ENCODE data around the gene ANKRD34A. TPM values are rescaled to one million over a fixed set of nuclear protein-coding genes. Genes with fewer than 3 reads are reported as not detected.

The ANKRD34A gene
- total and polyA plus RNA-seq, 2 of the 13 experiments (the other 11 are each of a cell fraction or from before 2014, with no cell fraction given): 0.05 to 0.07 TPM

DNA sequence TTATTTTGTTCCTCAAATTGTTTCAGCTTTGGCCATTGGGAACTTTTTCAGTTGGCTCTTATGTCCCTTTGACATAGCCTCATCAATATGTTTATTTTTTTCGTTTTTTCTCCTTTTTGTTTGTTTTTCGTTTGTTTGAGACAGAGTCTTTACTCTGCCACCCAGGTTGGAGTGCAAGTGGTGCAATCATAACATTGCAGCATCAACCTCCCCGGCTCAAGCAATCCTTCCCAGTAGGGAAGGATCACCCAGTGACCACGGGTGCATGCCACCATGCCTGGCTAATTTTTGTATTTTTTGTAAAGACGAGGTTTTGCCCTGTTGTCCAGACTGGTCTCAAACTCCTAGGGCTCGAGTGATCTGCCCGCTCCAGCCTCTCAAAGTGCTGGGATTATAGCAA is 8.2 kb upstream of the ANKRD34A start (continued):
- TF ChIP-seq, protein P1, sequence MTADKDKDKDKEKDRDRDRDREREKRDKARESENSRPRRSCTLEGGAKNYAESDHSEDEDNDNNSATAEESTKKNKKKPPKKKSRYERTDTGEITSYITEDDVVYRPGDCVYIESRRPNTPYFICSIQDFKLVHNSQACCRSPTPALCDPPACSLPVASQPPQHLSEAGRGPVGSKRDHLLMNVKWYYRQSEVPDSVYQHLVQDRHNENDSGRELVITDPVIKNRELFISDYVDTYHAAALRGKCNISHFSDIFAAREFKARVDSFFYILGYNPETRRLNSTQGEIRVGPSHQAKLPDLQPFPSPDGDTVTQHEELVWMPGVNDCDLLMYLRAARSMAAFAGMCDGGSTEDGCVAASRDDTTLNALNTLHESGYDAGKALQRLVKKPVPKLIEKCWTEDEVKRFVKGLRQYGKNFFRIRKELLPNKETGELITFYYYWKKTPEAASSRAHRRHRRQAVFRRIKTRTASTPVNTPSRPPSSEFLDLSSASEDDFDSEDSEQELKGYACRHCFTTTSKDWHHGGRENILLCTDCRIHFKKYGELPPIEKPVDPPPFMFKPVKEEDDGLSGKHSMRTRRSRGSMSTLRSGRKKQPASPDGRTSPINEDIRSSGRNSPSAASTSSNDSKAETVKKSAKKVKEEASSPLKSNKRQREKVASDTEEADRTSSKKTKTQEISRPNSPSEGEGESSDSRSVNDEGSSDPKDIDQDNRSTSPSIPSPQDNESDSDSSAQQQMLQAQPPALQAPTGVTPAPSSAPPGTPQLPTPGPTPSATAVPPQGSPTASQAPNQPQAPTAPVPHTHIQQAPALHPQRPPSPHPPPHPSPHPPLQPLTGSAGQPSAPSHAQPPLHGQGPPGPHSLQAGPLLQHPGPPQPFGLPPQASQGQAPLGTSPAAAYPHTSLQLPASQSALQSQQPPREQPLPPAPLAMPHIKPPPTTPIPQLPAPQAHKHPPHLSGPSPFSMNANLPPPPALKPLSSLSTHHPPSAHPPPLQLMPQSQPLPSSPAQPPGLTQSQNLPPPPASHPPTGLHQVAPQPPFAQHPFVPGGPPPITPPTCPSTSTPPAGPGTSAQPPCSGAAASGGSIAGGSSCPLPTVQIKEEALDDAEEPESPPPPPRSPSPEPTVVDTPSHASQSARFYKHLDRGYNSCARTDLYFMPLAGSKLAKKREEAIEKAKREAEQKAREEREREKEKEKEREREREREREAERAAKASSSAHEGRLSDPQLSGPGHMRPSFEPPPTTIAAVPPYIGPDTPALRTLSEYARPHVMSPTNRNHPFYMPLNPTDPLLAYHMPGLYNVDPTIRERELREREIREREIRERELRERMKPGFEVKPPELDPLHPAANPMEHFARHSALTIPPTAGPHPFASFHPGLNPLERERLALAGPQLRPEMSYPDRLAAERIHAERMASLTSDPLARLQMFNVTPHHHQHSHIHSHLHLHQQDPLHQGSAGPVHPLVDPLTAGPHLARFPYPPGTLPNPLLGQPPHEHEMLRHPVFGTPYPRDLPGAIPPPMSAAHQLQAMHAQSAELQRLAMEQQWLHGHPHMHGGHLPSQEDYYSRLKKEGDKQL (CRISPR knock-in tag; IDR thresholded peaks at IDR 0.05; ENCODE audit: low read depth): no peak
- peak; percentile 33; the same call in 1 of the 2 replicates for TF ChIP-seq HNF4G (IDR thresholded peaks at IDR 0.05; ENCODE audit: borderline replicate concordance, low read depth, low read length)
- no peak for TF ChIP-seq HNF4G (CRISPR knock-in tag; IDR thresholded peaks at IDR 0.05; ENCODE audit: borderline replicate concordance, low read depth)
- TF ChIP-seq ZNF343 (CRISPR knock-in tag; IDR thresholded peaks at IDR 0.05): no peak
- TF ChIP-seq SRSF9 (IDR thresholded peaks at IDR 0.05; ENCODE audit: borderline replicate concordance, insufficient read depth, low read depth, low read length, poor library complexity, severe bottlenecking): no peak
- no peak for TF ChIP-seq RORA (CRISPR knock-in tag; IDR thresholded peaks at IDR 0.05)
- TF ChIP-seq ZNF124 (CRISPR knock-in tag; IDR thresholded peaks at IDR 0.05): no peak
- no peak for TF ChIP-seq MED13 (CRISPR knock-in tag; IDR thresholded peaks at IDR 0.05)
- TF ChIP-seq EP300 (IDR thresholded peaks at IDR 0.05; ENCODE audit: low read depth in 2 of 2, low read length in 2 of 2): peak in 1 of 2 experiments; percentile 66; a peak in 2 of 4 replicates
- peak; percentile 54; the same call in 1 of the 2 replicates for TF ChIP-seq EP300 (CRISPR knock-in tag; IDR thresholded peaks at IDR 0.05; ENCODE audit: borderline replicate concordance)
- no peak for TF ChIP-seq ARNT (IDR thresholded peaks at IDR 0.05)
- no peak for TF ChIP-seq ZNF619 (CRISPR knock-in tag; IDR thresholded peaks at IDR 0.05)
- TF ChIP-seq KDM6A (CRISPR knock-in tag; IDR thresholded peaks at IDR 0.05; ENCODE audit: low read depth): peak; percentile 36; the same call in 1 of the 2 replicates
- 0 out of 2 replicates have a peak, but pooled peaks have one; percentile 31 for TF ChIP-seq GABPB1 (CRISPR knock-in tag; IDR thresholded peaks at IDR 0.05)
- TF ChIP-seq YEATS4 (CRISPR knock-in tag; IDR thresholded peaks at IDR 0.05; ENCODE audit: borderline replicate concordance): no peak
- TF ChIP-seq SP1 (IDR thresholded peaks at IDR 0.05): no peak
- TF ChIP-seq SP1 (CRISPR knock-in tag; IDR thresholded peaks at IDR 0.05): no peak
- TF ChIP-seq, protein P2, sequence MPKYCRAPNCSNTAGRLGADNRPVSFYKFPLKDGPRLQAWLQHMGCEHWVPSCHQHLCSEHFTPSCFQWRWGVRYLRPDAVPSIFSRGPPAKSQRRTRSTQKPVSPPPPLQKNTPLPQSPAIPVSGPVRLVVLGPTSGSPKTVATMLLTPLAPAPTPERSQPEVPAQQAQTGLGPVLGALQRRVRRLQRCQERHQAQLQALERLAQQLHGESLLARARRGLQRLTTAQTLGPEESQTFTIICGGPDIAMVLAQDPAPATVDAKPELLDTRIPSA (CRISPR knock-in tag; IDR thresholded peaks at IDR 0.05; ENCODE audit: borderline replicate concordance): no peak
- TF ChIP-seq, protein P3, sequence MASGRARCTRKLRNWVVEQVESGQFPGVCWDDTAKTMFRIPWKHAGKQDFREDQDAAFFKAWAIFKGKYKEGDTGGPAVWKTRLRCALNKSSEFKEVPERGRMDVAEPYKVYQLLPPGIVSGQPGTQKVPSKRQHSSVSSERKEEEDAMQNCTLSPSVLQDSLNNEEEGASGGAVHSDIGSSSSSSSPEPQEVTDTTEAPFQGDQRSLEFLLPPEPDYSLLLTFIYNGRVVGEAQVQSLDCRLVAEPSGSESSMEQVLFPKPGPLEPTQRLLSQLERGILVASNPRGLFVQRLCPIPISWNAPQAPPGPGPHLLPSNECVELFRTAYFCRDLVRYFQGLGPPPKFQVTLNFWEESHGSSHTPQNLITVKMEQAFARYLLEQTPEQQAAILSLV (CRISPR knock-in tag; IDR thresholded peaks at IDR 0.05; ENCODE audit: borderline replicate concordance): no peak
- no peak for TF ChIP-seq HDAC6 (IDR thresholded peaks at IDR 0.05; ENCODE audit: low read depth, low read length)
- no peak; the same call in 1 of the 2 replicates for TF ChIP-seq ZMYM4 (CRISPR knock-in tag; IDR thresholded peaks at IDR 0.05)
- no peak for TF ChIP-seq ZNF3 (CRISPR knock-in tag; IDR thresholded peaks at IDR 0.05)
- peak; percentile 53; the same call in 1 of the 2 replicates for TF ChIP-seq ZNF205 (CRISPR knock-in tag; IDR thresholded peaks at IDR 0.05)
- no peak for TF ChIP-seq TBX2 (CRISPR knock-in tag; IDR thresholded peaks at IDR 0.05; ENCODE audit: borderline replicate concordance)
- TF ChIP-seq KAT7 (CRISPR knock-in tag; IDR thresholded peaks at IDR 0.05; ENCODE audit: borderline replicate concordance): no peak
- TF ChIP-seq HCFC1 (IDR thresholded peaks at IDR 0.05; ENCODE audit: low read depth, low read length): no peak
- TF ChIP-seq FOXJ3 (CRISPR knock-in tag; IDR thresholded peaks at IDR 0.05; ENCODE audit: borderline replicate concordance): peak; percentile 66; the same call in 1 of the 2 replicates
